ENCODE data around the gene CETP.
"Not testable (repeated sequence)": the region's sequence is repeated elsewhere in the genome, so short reads cannot be mapped to it uniquely, and the experiment has no call there.

Gene CETP

GRCh38 chr16:56934599-56935145 lies 27.1 kb upstream of the CETP start:
- DNase-seq (ENCODE audit: low read depth, low spot score), result not testable (repeated sequence)

GRCh38 chr16:56935201-56935600 lies 26.5 kb upstream of the CETP start:
- no peak for DNase-seq (ENCODE audit: low read depth, low spot score)

GRCh38 chr16:56936491-56936890 lies 25.3 kb upstream of the CETP start:
- no peak for DNase-seq (ENCODE audit: low read depth, low spot score)

- DNase-seq (ENCODE audit: low read depth, low spot score), result no peak
These were observed 24.8 kb upstream of the CETP start for GRCh38 chr16:56936950-56937349.

- no peak for DNase-seq (ENCODE audit: low read depth, low spot score)
These were observed 22.9 kb upstream of the CETP start for GRCh38 chr16:56938664-56939513.

- DNase-seq (ENCODE audit: low read depth, low spot score), result no peak
These were observed 21.9 kb upstream of the CETP start for GRCh38 chr16:56939801-56940200.

GRCh38 chr16:56941092-56941491 lies 20.7 kb upstream of the CETP start:
- no peak for DNase-seq (ENCODE audit: low read depth, low spot score)

GRCh38 chr16:56941856-56942331 lies 19.9 kb upstream of the CETP start:
- DNase-seq (ENCODE audit: low read depth, low spot score), result no peak

- no peak for DNase-seq (ENCODE audit: low read depth, low spot score)
These were observed 17.9 kb upstream of the CETP start for GRCh38 chr16:56943761-56944375.

GRCh38 chr16:56944954-56945839 lies 16.6 kb upstream of the CETP start:
- DNase-seq (ENCODE audit: low read depth, low spot score), result no peak

GRCh38 chr16:56945847-56946527 lies 15.8 kb upstream of the CETP start:
- DNase-seq (ENCODE audit: low read depth, low spot score), result no peak

GRCh38 chr16:56946767-56947603 lies 14.8 kb upstream of the CETP start:
- DNase-seq (ENCODE audit: low read depth, low spot score), result no peak

- no peak for DNase-seq (ENCODE audit: low read depth, low spot score)
These were observed 14.2 kb upstream of the CETP start for GRCh38 chr16:56947604-56947995.

- no peak for DNase-seq (ENCODE audit: low read depth, low spot score)
These were observed 13.5 kb upstream of the CETP start for GRCh38 chr16:56948234-56948633.

- DNase-seq (ENCODE audit: low read depth, low spot score), result no peak
These were observed 11.7 kb upstream of the CETP start for GRCh38 chr16:56950051-56950450.

GRCh38 chr16:56950455-56950854 lies 11.3 kb upstream of the CETP start:
- no peak for DNase-seq (ENCODE audit: low read depth, low spot score)

GRCh38 chr16:56950881-56951771 lies 10.6 kb upstream of the CETP start:
- DNase-seq (ENCODE audit: low read depth, low spot score), result no peak

- DNase-seq (ENCODE audit: low read depth, low spot score), result no peak
These were observed 8.7 kb upstream of the CETP start for GRCh38 chr16:56953006-56953405.

- no peak for DNase-seq (ENCODE audit: low read depth, low spot score)
These were observed 5.7 kb upstream of the CETP start for GRCh38 chr16:56956076-56956475.

Data from activated naive CD8-positive, alpha-beta T cell treated with anti-CD3 and anti-CD28 coated beads, Interleukin-2, amount 50 U/mL, for 16 hours (primary cell).